NCI-H1417 (cell line): ENCODE results near the gene MEMO1.

Experiments used
- DNase-seq, 3 experiments: peaks; one replicate each; lab custom pipeline; 2025; lab: John Stamatoyannopoulos, UW

MEMO1 gene

DNA sequence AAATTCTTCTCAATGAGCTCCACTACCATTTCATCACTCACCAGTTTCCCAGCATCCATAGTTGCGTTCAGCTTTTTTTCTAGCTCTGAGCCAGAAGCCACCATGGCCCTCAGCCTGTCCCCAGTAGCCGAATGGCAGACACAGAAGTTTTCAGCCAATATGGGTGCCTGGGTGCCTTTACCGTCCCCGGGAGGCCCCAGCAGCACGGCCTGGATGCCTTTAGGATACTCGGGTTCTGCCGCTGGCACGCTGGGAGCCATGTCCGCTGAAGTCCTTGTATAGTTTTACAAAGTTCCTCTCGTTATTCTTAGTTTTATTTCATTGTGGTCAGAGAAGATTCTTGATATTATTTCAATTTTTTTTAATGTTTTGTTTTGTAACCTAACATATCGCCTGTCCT is 187.2 kb downstream of the MEMO1 start:
- no peak for DNase-seq

DNA sequence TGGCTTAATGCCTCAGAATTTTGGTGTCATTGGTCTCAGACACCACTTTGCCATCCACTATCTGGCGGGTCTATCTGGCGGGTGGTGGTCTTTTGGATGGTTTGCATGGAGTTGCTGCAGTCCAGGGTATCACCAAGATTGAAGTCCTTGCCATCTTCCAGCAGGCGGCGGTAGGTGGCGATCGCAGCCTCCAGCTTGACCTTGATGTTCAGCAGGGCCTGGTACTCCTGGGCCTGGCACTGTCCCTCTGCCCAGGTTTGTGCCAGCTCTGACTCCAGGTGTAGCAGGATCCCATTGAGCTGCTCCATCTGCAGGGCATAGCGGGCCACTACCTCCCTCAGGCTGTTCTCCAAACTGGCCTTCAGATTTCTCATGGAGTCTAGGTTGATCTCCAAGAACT is 188.2 kb downstream of the MEMO1 start:
- no peak for DNase-seq
